ENCODE results near the gene NHS.

GRCh38 chrX:17634542-17635207 is 259.7 kb downstream of the NHS start:
- TF ChIP-seq, protein P1, sequence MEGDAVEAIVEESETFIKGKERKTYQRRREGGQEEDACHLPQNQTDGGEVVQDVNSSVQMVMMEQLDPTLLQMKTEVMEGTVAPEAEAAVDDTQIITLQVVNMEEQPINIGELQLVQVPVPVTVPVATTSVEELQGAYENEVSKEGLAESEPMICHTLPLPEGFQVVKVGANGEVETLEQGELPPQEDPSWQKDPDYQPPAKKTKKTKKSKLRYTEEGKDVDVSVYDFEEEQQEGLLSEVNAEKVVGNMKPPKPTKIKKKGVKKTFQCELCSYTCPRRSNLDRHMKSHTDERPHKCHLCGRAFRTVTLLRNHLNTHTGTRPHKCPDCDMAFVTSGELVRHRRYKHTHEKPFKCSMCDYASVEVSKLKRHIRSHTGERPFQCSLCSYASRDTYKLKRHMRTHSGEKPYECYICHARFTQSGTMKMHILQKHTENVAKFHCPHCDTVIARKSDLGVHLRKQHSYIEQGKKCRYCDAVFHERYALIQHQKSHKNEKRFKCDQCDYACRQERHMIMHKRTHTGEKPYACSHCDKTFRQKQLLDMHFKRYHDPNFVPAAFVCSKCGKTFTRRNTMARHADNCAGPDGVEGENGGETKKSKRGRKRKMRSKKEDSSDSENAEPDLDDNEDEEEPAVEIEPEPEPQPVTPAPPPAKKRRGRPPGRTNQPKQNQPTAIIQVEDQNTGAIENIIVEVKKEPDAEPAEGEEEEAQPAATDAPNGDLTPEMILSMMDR (optimal IDR thresholded peaks at IDR 0.05 in 1 of 3, IDR thresholded peaks at IDR 0.05 in 1 of 3, conservative IDR thresholded peaks at IDR 0.05 in 1 of 3; ENCODE audit: extremely low read depth in 1 of 3, insufficient read depth in 2 of 3, low read length in 3 of 3) = no peak
- no peak for TF ChIP-seq EZH2 (IDR thresholded peaks at IDR 0.05; ENCODE audit: low read length)
